Esophagus muscularis mucosa (tissue), 4 donors: ENCODE measurements around the gene FPR2.

Experiments
- EP300 ChIP-seq: sonication (generic); formaldehyde crosslinking; IDR thresholded peaks from one replicate; pipeline ENCODE4 v1.6.1; 2017; ENCODE audit warnings: antibody characterized with exemption
- POLR2A ChIP-seq: fragments of 450-650 bp; IDR thresholded peaks from one replicate; pipeline ENCODE4 v1.6.1; 2017; ENCODE audit warnings: antibody characterized with exemption, moderate library complexity, mild to moderate bottlenecking, low read depth
- TF ChIP-seq, protein P1 (sequence below), 3 experiments: fragments of 200-600 bp in 2 of 3; fragments of 450-650 bp in 1 of 3; sonication (generic) in 2 of 3; IDR thresholded peaks; one replicate each; pipeline ENCODE4 v1.5.1; 2017 to 2019; ENCODE audit warnings: antibody characterized with exemption in 3 of 3, mild to moderate bottlenecking in 2 of 3, moderate library complexity in 1 of 3

DNA sequence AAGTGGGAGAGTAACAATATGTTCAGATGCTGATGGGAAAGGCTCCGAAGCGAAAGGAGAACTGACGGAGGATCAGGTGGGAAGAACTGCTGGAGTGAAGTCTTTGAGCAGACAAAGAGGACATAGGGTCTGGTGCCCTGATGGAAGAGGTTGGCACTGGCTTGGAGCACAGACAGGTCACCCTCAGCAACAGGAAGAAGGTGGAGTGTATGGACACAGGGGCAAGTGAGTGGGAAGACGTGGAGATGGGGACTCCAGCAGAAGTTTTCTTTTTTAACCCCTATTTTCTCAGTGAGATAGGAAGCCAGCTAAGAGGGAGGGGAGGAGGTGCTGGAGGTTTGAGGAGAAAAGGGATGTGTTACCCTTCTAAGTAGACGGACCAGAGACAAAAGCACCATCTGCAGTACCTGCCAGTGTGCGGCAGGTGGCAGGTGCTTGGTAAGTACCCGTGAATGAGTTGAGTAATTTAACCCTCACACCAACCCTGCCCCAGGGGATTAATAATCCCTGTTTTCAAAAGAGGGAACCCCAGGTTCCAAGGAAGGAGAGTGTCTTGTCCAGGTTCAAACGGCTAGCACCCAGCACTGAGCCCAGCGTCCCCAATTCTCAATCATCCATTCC, 48.4 kb upstream of the FPR2 start:
- no peak for TF ChIP-seq POLR2A
- TF ChIP-seq EP300, result no peak
- TF ChIP-seq, protein P1, sequence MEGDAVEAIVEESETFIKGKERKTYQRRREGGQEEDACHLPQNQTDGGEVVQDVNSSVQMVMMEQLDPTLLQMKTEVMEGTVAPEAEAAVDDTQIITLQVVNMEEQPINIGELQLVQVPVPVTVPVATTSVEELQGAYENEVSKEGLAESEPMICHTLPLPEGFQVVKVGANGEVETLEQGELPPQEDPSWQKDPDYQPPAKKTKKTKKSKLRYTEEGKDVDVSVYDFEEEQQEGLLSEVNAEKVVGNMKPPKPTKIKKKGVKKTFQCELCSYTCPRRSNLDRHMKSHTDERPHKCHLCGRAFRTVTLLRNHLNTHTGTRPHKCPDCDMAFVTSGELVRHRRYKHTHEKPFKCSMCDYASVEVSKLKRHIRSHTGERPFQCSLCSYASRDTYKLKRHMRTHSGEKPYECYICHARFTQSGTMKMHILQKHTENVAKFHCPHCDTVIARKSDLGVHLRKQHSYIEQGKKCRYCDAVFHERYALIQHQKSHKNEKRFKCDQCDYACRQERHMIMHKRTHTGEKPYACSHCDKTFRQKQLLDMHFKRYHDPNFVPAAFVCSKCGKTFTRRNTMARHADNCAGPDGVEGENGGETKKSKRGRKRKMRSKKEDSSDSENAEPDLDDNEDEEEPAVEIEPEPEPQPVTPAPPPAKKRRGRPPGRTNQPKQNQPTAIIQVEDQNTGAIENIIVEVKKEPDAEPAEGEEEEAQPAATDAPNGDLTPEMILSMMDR (IDR thresholded peaks at IDR 0.05), result peak in 1 of 3 experiments; percentile 23
